H1 (cell line): ENCODE measurements around the gene CFLAR. TPM values are rescaled to one million over a fixed set of nuclear protein-coding genes. Genes with fewer than 3 reads are reported as not detected.

Source experiments
- CTCF ChIA-PET: fragments of 300-600 bp; sonication (Branson Sonifier 250); formaldehyde crosslinking; loops from one replicate; lab custom pipeline; 2021; ENCODE audit not compliant: partially characterized antibody; lab: Charles Lee
- POLR2A ChIA-PET: fragments of 300-600 bp; sonication (Branson Sonifier 250); formaldehyde crosslinking; loops from one replicate; lab custom pipeline; 2021; ENCODE audit warnings: inconsistent platforms; ENCODE audit not compliant: partially characterized antibody; lab: Charles Lee
- DNase-seq, 2 experiments: peaks; one replicate each; pipeline versions ENCODE4 v3.0.0 to v3.0.0-alpha.2; 2010 to 2022; ENCODE audit warnings: low spot score in 2 of 2, low read depth in 1 of 2, mixed read lengths in 1 of 2
- FAIRE-seq: peaks from 2 replicates; lab custom pipeline; 2011; peaks lifted over from hg19 to GRCh38; lab: Jason Lieb, UNC
- H2AFZ ChIP-seq: 2 replicates; pipeline ENCODE4 v1.8.1; 2012; ENCODE audit warnings: low read length, inconsistent platforms
- H2AK5ac ChIP-seq: 2 replicates; pipeline ENCODE4 v1.6.1; 2013; ENCODE audit warnings: low read depth, low read length
- H2BK120ac ChIP-seq: replicated peaks from 2 replicates; pipeline ENCODE3; 2013; ENCODE audit warnings: low read depth, low read length, inconsistent platforms
- H2BK12ac ChIP-seq: 2 replicates; pipeline ENCODE4 v1.6.1; 2013; ENCODE audit warnings: low read depth, low read length
- H2BK15ac ChIP-seq: 2 replicates; pipeline ENCODE4 v1.6.1; 2013; ENCODE audit warnings: low read length
- H2BK20ac ChIP-seq: 2 replicates; pipeline ENCODE4 v1.6.1; 2013; ENCODE audit warnings: low read length
- H2BK5ac ChIP-seq: 2 replicates; pipeline ENCODE4 v1.6.1; 2013; ENCODE audit warnings: low read depth, low read length
- H3K14ac ChIP-seq: 2 replicates; pipeline ENCODE4 v1.6.1; 2013; ENCODE audit warnings: inconsistent platforms; ENCODE audit not compliant: insufficient read length
- H3K18ac ChIP-seq: 2 replicates; pipeline ENCODE4 v1.6.1; 2013; ENCODE audit warnings: low read length; ENCODE audit errors: extremely low read depth
- H3K23ac ChIP-seq: 2 replicates; pipeline ENCODE4 v1.6.1; 2013; ENCODE audit warnings: inconsistent platforms; ENCODE audit not compliant: insufficient read length
- H3K23me2 ChIP-seq: 2 replicates; pipeline ENCODE4 v1.6.1; 2013; ENCODE audit warnings: low read depth, low read length
- H3K27ac ChIP-seq: 2 replicates; pipeline ENCODE4 v1.6.1; 2011; ENCODE audit warnings: low read depth, low read length, inconsistent platforms
- H3K27me3 ChIP-seq, 4 experiments: replicated peaks in 1 of 4; 1 replicate in 1 of 4; 2 replicates in 3 of 4; pipeline versions ENCODE4 v1.6.1 to v1.8.1; 2011 to 2013; ENCODE audit warnings: low read length in 3 of 4, mild to moderate bottlenecking in 3 of 4, inconsistent platforms in 2 of 4, mixed read lengths in 2 of 4, moderate library complexity in 1 of 4; ENCODE audit not compliant: control insufficient read depth in 3 of 4, insufficient read depth in 3 of 4; ENCODE audit errors: extremely low read depth in 1 of 4
- H3K36me3 ChIP-seq, 4 experiments: 2 replicates each; pipeline versions ENCODE4 v1.6.1 to v1.8.1; 2011 to 2013; ENCODE audit warnings: mild to moderate bottlenecking in 4 of 4, low read length in 3 of 4, moderate library complexity in 2 of 4, control low read depth in 1 of 4, inconsistent platforms in 1 of 4; ENCODE audit not compliant: insufficient read depth in 4 of 4, control insufficient read depth in 2 of 4
- H3K4ac ChIP-seq: replicated peaks from 2 replicates; pipeline ENCODE3; 2013; ENCODE audit warnings: low read length, low read depth, mixed read lengths, inconsistent platforms; ENCODE audit not compliant: insufficient read length
- H3K4me1 ChIP-seq, 4 experiments: replicated peaks in 1 of 4; 1 replicate in 1 of 4; 2 replicates in 3 of 4; pipeline versions ENCODE4 v1.6.1 to v1.8.1; 2011 to 2013; ENCODE audit warnings: low read length in 3 of 4, inconsistent platforms in 2 of 4, mixed read lengths in 1 of 4; ENCODE audit not compliant: insufficient read depth in 4 of 4, control insufficient read depth in 3 of 4
- H3K4me2 ChIP-seq, 2 experiments: 2 replicates each; pipeline versions ENCODE4 v1.6.1 to v1.8.1; 2011 to 2013; ENCODE audit warnings: low read depth in 2 of 2, low read length in 2 of 2, control low read depth in 1 of 2, inconsistent platforms in 1 of 2, mild to moderate bottlenecking in 1 of 2; ENCODE audit not compliant: insufficient read depth in 1 of 2
- H3K4me3 ChIP-seq, 4 experiments: fragments of 200-600, 300-600 bp in 1 of 4; sonication (generic), shearing (Covaris generic), sonication (Bioruptor Twin) in 1 of 4; 2 replicates each; pipeline versions ENCODE4 v1.5.1 to v1.8.1; 2011 to 2016; ENCODE audit warnings: low read length in 4 of 4, low read depth in 3 of 4, control low read depth in 2 of 4, inconsistent platforms in 2 of 4, mild to moderate bottlenecking in 2 of 4, mixed read lengths in 1 of 4, moderate library complexity in 1 of 4; ENCODE audit not compliant: insufficient read depth in 2 of 4; ENCODE audit errors: extremely low read depth in 1 of 4
- H3K56ac ChIP-seq: replicated peaks from 2 replicates; pipeline ENCODE3; 2013; ENCODE audit warnings: low read depth, mild to moderate bottlenecking, mixed read lengths, low read length, inconsistent platforms; ENCODE audit not compliant: insufficient read length
- H3K79me1 ChIP-seq: 2 replicates; pipeline ENCODE4 v1.6.1; 2013; ENCODE audit warnings: low read depth, low read length, control low read depth
- H3K79me2 ChIP-seq, 2 experiments: 2 replicates each; pipeline versions ENCODE4 v1.6.1 to v1.8.1; 2012 to 2013; ENCODE audit warnings: low read length in 2 of 2, mild to moderate bottlenecking in 2 of 2, inconsistent platforms in 1 of 2; ENCODE audit not compliant: insufficient read depth in 2 of 2, control insufficient read depth in 1 of 2
- H3K9ac ChIP-seq, 4 experiments: replicated peaks in 1 of 4; 1 replicate in 1 of 4; 2 replicates in 3 of 4; pipeline versions ENCODE4 v1.6.1 to v1.8.1; 2011 to 2013; ENCODE audit warnings: low read depth in 3 of 4, low read length in 3 of 4, control low read depth in 2 of 4, mild to moderate bottlenecking in 2 of 4, moderate library complexity in 2 of 4, inconsistent platforms in 1 of 4; ENCODE audit errors: extremely low read depth in 1 of 4
- H3K9me3 ChIP-seq, 2 experiments: 2 replicates each; pipeline versions ENCODE4 v1.6.1 to v1.8.1; 2012 to 2013; ENCODE audit warnings: mild to moderate bottlenecking in 2 of 2, moderate library complexity in 2 of 2, control low read depth in 1 of 2, inconsistent platforms in 1 of 2, low read depth in 1 of 2, low read length in 1 of 2, mixed read lengths in 1 of 2; ENCODE audit not compliant: insufficient read depth in 2 of 2
- H4K20me1 ChIP-seq, 2 experiments: replicated peaks in 1 of 2; 2 replicates each; pipeline versions ENCODE3 to v1.8.1; 2011 to 2013; ENCODE audit warnings: inconsistent platforms in 2 of 2, low read length in 2 of 2, mild to moderate bottlenecking in 1 of 2; ENCODE audit not compliant: insufficient read depth in 2 of 2, control insufficient read depth in 1 of 2
- H4K5ac ChIP-seq: 2 replicates; pipeline ENCODE4 v1.6.1; 2013; ENCODE audit warnings: low read length, low read depth, mixed read lengths, inconsistent platforms; ENCODE audit not compliant: insufficient read length
- H4K8ac ChIP-seq: 2 replicates; pipeline ENCODE4 v1.8.0; 2013; ENCODE audit warnings: mild to moderate bottlenecking, moderate library complexity, low read length, inconsistent platforms; ENCODE audit not compliant: insufficient read depth; ENCODE audit errors: extremely low read depth
- H4K91ac ChIP-seq: replicated peaks from 2 replicates; pipeline ENCODE3; 2013; ENCODE audit warnings: low read length, mixed read lengths, inconsistent platforms; ENCODE audit not compliant: insufficient read length
- ASH2L ChIP-seq: fragments of 200-600, 300-600 bp; sonication (generic); IDR thresholded peaks from one replicate; pipeline ENCODE4 v1.7.1; 2017; ENCODE audit warnings: low read length
- CREB1 ChIP-seq: IDR thresholded peaks from 2 replicates; pipeline ENCODE4 v1.6.1; 2012; ENCODE audit warnings: inconsistent platforms
- CTBP2 ChIP-seq: IDR thresholded peaks from 2 replicates; pipeline ENCODE4 v1.7.0; 2011; ENCODE audit warnings: borderline replicate concordance, mild to moderate bottlenecking, moderate library complexity, mixed read lengths, low read length; ENCODE audit not compliant: insufficient read depth, insufficient read length
- GABPA ChIP-seq: IDR thresholded peaks from 2 replicates; pipeline ENCODE4 v1.6.1; 2011; ENCODE audit warnings: mild to moderate bottlenecking, low read length, moderate library complexity, borderline replicate concordance; ENCODE audit not compliant: insufficient read depth
- KDM4A ChIP-seq: IDR thresholded peaks from one replicate; pipeline ENCODE4 v1.7.1; 2012; ENCODE audit warnings: low read depth, mild to moderate bottlenecking, moderate library complexity, low read length, inconsistent platforms; ENCODE audit not compliant: severe bottlenecking
- NANOG ChIP-seq: IDR thresholded peaks from 2 replicates; pipeline ENCODE4 v1.6.1; 2011; ENCODE audit warnings: low read length, low read depth, mild to moderate bottlenecking, inconsistent platforms; ENCODE audit not compliant: insufficient read depth, poor library complexity, severe bottlenecking
- SIRT6 ChIP-seq: IDR thresholded peaks from one replicate; pipeline ENCODE4 v1.7.1; 2012; ENCODE audit warnings: low read length, inconsistent platforms
- SP1 ChIP-seq: IDR thresholded peaks from 2 replicates; pipeline ENCODE4 v1.6.1; 2011; ENCODE audit warnings: low read depth, low read length
- TAF1 ChIP-seq: IDR thresholded peaks from 2 replicates; pipeline ENCODE4 v1.6.1; 2011; ENCODE audit warnings: mild to moderate bottlenecking, low read depth, low read length
- TCF12 ChIP-seq: IDR thresholded peaks from 2 replicates; pipeline ENCODE4 v1.6.1; 2011; ENCODE audit warnings: low read depth, mild to moderate bottlenecking, low read length
- WGBS, 2 experiments: shearing (Covaris generic) in 1 of 2; methylation state at CpG; one replicate each; pipeline versions ENCODE4 v1.1.6 to v1.1.7; 2013 to 2015; ENCODE audit warnings: low lambda C conversion rate in 2 of 2, mixed read lengths in 2 of 2, inconsistent platforms in 1 of 2, low coverage in 1 of 2, missing lambda C conversion rate in 1 of 2; ENCODE audit not compliant: insufficient replicate concordance in 2 of 2, insufficient coverage in 1 of 2, insufficient read length in 1 of 2; ENCODE audit errors: extremely low coverage in 1 of 2, missing lambda C conversion rate in 1 of 2; 5-methylcytosine and 5-hydroxymethylcytosine counted together
- polyA plus RNA-seq, 7 experiments: library from polyadenylated mRNA; depleted of rRNA in 3 of 7; stranded (reverse) in 5 of 7; unstranded in 2 of 7; fragments of >200 nt in 5 of 7; fragments of 200-250 nt in 2 of 7; gene quantifications; 1 replicate in 5 of 7; 2 replicates in 1 of 7; 4 replicates in 1 of 7; pipeline versions ENCODE4 v1.2.1 to v1.2.3, GENCODE V29; 2011 to 2013; ENCODE audit warnings: missing spikeins in 2 of 7, mixed read lengths in 2 of 7
- total RNA-seq: library from RNA; stranded (reverse); fragmentation: NEBNext Ultra II Directional; extraction: Animal tissue kit (Norgen Biotek cat#: 25700); gene quantifications from 2 replicates; pipeline ENCODE4 v1.2.1, GENCODE V29; 2021
- TF ChIP-seq, protein P1 (sequence below): IDR thresholded peaks from 2 replicates; pipeline ENCODE4 v1.6.1; 2012; ENCODE audit warnings: inconsistent platforms
- TF ChIP-seq, protein P2 (sequence below): IDR thresholded peaks from 2 replicates; pipeline ENCODE4 v1.6.1; 2011; ENCODE audit warnings: low read length, improper control_type of control experiment

The CFLAR gene
- total and polyA plus RNA-seq, 2 of the 8 experiments (the other 6 are each of a cell fraction or from before 2014, with no cell fraction given), result 1.1 to 3.9 TPM

DNA sequence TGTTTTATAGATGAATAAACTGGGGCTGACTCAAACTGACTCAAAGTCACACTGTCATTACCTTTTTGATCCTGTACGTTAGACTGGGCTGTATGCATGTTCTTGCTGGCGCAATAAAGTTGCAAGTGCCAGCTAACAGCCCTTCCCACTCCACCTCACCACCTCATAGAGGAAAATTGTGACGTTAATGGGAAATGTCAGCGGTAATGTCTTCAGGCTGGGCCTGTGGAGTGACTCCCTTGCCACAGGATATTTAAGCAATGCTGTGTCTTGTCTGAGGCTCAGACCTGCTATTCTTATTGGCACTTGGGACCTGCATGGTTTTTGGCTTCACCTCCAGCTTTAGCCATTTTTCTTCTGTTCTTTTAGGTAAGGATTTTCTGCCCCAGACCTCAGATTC, 41.7 kb downstream of the CFLAR start:
- TF ChIP-seq, protein P1, sequence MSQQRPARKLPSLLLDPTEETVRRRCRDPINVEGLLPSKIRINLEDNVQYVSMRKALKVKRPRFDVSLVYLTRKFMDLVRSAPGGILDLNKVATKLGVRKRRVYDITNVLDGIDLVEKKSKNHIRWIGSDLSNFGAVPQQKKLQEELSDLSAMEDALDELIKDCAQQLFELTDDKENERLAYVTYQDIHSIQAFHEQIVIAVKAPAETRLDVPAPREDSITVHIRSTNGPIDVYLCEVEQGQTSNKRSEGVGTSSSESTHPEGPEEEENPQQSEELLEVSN, result no peak
- TF ChIP-seq, protein P2, sequence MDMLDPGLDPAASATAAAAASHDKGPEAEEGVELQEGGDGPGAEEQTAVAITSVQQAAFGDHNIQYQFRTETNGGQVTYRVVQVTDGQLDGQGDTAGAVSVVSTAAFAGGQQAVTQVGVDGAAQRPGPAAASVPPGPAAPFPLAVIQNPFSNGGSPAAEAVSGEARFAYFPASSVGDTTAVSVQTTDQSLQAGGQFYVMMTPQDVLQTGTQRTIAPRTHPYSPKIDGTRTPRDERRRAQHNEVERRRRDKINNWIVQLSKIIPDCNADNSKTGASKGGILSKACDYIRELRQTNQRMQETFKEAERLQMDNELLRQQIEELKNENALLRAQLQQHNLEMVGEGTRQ, result no peak
- TF ChIP-seq ASH2L (no peak), GABPA (no peak), NANOG (no peak), SIRT6 (no peak), SP1 (no peak), CREB1 (no peak), TCF12 (no peak), TAF1 (no peak), KDM4A (no peak), CTBP2 (no peak)
- TF ChIP-seq, all 59 proteins: peak for 0
- no peaks in the 10 kb centered on the region for H3K36me3 ChIP-seq
- H3K9ac ChIP-seq, result no peak overlapping the region
- H2BK20ac ChIP-seq, result no peak overlapping the region
- peak overlapping the region; percentile 52 for H4K5ac ChIP-seq
- H2BK120ac ChIP-seq, result no peak overlapping the region
- H3K14ac ChIP-seq, result no peak overlapping the region
- FAIRE-seq (no peak), DNase-seq (no peak)
- 69% methylated on average over 4 of the region's 4 CpGs; no CpG with 5 or more reads in 1 of the 2 experiments for WGBS, 2 experiments
- no peak overlapping the region for H2BK15ac ChIP-seq
- no peaks in the 10 kb centered on the region for H3K79me2 ChIP-seq
- peaks cover 0 to 6% (median 3%) of the 10 kb centered on the region in 4 experiments; a peak in 1 of 7 replicates for H3K4me1 ChIP-seq
- no peak overlapping the region for H2BK5ac ChIP-seq
- ChIA-PET POLR2A (interaction anchor here (0.9 to 2.2 kb wide), 4 partner anchors 18 to 194 kb away, joined by 4 to 11 read pairs (median 4); partner anchors contain the start of gene ORC2), CTCF (interaction anchor here (0.6 to 4.1 kb wide), 44 partner anchors 8 to 299 kb away, joined by 3 to 61 read pairs (median 6); partner anchors contain the start of genes CASP10, CLK1, NDUFB3 and ORC2)
- no peaks in the 10 kb centered on the region for H4K20me1 ChIP-seq
- no peak overlapping the region for H3K18ac ChIP-seq
- 0 out of 4 replicates have a peak overlapping the region, but pooled peaks of 1 of the 2 experiments have one; percentile 30 for H3K4me2 ChIP-seq
- no peaks in the 10 kb centered on the region for H3K9me3 ChIP-seq
- H2BK12ac ChIP-seq, result no peak overlapping the region
- H3K4ac ChIP-seq, result no peak overlapping the region
- no peak overlapping the region for H3K56ac ChIP-seq
- H3K23ac ChIP-seq, result no peak overlapping the region
- no peak overlapping the region for H3K4me3 ChIP-seq
- H2AK5ac ChIP-seq, result no peak overlapping the region
- H3K79me1 ChIP-seq, result no peaks in the 10 kb centered on the region
- H2AFZ ChIP-seq, result peak overlapping the region; percentile 98
- H4K8ac ChIP-seq, result no peak overlapping the region
- no peak overlapping the region for H4K91ac ChIP-seq
- H3K27ac ChIP-seq, result peak overlapping the region; percentile 31; the same call in 1 of the 2 replicates
- H3K23me2 ChIP-seq, result no peaks in the 10 kb centered on the region
- no peaks in the 10 kb centered on the region for H3K27me3 ChIP-seq
